HG02610 (cell line): Measurements from ENCODE around the gene RGP1.

Experiments used
- ATAC-seq: cut with Tn5 transposase; IDR thresholded peaks from one replicate; pipeline ENCODE4 v1.9.1; 2021; ENCODE audit warnings: mild to moderate bottlenecking, moderate library complexity; ENCODE audit not compliant: unreplicated experiment

RGP1 gene, protein sequence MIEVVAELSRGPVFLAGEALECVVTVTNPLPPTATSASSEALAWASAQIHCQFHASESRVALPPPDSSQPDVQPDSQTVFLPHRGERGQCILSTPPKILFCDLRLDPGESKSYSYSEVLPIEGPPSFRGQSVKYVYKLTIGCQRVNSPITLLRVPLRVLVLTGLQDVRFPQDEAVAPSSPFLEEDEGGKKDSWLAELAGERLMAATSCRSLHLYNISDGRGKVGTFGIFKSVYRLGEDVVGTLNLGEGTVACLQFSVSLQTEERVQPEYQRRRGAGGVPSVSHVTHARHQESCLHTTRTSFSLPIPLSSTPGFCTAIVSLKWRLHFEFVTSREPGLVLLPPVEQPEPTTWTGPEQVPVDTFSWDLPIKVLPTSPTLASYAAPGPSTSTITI

GRCh38 chr9:35748858-35749514, at the start of gene RGP1, which contains the start of gene GBA2:
RGP1 (plus strand) TSS chr9:35749287; CDS start chr9:35749756, 469 bp downstream.
GBA2 (minus strand) TSS chr9:35749228; CDS start chr9:35748704, 524 bp downstream.
- peak; percentile 83 for ATAC-seq

DNA sequence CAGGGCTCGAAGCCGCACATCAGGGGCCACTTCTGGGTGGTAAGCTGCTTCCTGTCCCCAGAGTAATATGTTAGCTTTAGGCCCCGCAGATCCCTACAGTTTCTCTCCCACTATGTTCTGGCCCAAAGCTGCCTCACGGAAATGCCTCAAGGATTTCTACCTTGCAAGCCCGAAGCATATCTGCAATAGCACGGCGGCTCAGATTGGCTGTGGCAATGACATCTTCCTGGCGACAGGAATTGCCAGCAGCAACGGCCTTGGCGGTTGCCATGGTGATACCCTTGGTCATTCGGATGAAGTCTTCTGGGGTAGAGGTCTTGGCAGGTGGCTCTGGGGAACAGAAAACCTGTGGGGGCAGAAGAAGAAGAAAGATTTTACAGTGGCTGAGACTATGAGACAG, 49.1 kb upstream of the RGP1 start:
- no peak for ATAC-seq

- ATAC-seq = no peak
Observed at GRCh38 chr9:35700942-35701341, 48.1 kb upstream of the RGP1 start.

DNA sequence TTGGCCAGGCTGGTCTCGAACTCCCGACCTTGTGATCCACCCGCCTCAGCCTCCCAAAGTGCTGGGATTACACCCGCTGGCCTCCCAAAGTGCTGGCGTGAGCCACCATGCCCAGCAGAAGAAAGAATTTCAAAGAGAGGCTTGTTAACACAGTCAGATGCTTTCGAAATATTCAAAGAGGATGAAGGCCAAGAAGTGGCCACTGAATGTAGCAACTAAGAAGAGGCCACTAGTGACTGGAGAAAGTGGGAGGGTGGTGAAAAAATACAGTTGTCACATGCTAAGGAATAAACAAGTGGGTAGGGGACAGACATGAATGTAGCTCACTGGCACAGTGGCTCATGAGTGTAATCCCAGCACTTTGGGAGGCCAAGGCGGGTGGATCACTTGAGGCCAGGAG, 46.4 kb upstream of the RGP1 start:
- no peak for ATAC-seq

DNA sequence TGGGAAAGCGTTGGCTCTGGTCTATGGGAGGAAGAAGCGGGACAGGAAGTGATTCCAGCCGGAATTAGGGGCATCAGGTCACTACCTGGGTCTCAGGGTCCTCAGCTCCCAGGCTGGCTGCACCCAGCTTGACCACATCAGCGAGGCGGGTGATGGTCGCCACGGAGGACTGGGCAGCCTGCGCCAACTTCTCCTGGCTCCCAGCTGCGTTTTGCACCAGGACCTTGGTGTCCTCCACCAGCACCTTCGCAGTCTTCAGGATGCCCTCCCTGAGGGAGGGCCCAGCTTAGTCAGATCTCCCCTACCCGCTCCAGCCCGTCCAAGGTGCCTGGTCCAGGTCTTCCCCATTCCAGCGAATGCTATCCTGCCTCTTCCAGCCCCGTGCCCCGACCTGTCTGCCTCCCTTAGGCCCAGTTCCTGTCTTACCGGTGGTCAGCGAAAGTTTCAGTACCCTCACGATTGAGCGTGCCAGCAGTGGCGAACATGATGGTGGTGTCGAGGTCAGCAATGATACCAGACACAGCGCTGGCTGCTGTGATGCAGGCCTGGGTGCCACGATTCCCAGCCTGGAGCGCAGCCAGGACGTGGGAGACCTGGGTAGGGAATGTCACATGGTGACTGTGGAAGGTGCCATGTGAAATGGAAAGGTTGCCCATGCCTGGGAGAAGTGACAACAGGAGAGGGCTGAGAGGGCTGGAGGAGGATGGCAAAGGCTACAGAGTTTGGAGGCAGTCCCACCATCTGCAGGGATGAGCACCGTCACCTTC, 45.0 kb upstream of the RGP1 start:
- ATAC-seq = no peak

DNA sequence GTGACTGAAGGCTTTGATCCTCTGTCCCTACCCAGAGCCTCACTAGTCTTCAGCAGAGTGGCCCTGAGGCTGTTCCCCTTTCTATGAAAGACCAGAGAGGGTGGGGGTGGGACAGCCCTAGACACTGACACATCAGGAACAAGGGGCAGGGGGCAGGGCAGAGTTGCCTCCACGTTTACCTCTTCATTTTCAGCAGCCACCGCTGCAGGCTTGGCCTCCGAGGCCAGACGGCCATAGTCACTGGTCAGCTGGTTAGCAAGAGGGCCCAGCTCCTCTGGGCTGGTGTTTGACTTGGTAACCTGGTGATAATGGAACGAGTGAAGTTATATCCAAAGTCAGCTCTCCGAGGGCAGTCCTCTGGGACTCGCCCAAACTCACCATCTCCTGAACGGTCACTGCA, 43.7 kb upstream of the RGP1 start:
- ATAC-seq = no peak

GRCh38 chr9:35705836-35706430, 43.2 kb upstream of the RGP1 start:
- ATAC-seq = no peak

- no peak for ATAC-seq
Observed at GRCh38 chr9:35706951-35707350, 42.1 kb upstream of the RGP1 start.

GRCh38 chr9:35708146-35708545, 40.9 kb upstream of the RGP1 start:
- no peak for ATAC-seq

DNA sequence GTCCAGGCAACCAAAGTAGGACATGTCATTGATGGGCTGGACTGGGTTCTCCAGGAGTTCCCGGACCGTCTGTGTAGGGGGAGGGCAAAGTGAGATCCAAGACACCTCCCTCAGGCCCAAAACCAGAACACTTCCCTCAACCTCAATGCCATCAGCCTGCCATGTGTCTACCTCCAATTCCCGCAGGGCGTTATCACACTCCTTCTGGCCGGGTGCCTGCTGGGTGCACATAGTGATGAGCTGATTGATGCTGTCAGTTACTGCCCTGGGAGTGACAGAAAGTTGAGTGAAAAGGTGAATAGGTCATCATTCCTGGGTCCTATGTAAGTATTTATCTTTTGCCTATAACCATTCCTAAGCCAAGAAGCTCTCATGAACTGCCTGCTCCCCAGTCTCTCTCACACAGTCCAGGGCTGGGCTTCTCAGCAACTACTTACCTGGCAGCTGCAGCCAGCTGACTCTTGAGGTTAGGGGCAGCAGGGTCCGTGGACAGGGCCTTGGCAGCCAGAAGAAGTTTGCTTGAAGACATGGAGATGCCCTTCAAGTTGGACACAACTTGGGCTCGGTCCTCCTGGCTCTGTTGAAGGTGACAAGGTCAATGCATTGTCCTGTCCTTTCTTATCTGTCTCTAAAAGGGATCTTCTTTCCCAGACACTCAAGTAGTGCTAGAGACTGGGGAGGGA, 38.1 kb upstream of the RGP1 start:
- no peak for ATAC-seq

DNA sequence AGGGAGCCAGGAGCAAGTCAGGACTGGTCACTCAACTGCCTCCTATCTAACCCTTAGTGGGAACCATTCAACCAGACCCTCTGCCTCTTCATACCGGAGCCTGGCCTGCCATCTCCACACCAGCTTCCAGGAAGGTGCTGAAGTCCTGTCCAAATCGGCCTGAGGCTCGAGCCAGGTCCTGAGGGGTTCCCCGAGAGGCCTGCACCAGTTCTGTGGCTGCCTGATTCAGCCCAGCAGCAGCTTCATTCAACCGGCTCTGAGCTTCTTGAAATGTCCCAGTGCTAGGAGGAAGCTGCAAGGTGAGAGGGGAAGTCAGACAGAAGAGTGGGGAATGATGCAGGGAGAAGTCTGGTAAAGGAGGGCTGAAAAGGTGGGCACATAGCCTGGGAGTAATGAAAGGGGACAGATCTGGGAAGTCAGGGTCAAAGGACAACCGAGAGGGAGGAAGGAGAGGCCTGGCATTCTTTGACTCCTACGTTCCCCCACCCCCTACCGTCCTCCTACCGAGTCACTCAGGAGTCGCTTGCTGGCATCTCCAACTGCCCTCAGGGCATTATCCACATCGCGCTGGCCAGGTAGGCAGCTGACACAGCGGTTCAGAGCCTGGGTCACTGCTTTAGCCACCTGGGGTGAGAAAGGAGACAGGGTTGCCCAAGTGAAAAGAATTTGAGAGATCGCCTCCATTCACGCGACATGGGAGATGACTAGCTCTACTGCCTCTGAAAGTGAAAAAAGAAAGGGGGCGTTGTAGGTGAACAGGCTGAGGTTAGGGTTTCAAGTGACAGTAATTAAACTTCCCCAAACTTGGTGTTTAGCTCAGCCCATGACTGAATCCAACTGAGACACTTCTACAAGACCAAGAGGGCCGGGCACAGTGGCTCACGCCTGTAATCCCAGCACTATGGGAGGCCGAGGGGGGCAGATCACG, 37.3 kb upstream of the RGP1 start:
- ATAC-seq = peak; percentile 57

DNA sequence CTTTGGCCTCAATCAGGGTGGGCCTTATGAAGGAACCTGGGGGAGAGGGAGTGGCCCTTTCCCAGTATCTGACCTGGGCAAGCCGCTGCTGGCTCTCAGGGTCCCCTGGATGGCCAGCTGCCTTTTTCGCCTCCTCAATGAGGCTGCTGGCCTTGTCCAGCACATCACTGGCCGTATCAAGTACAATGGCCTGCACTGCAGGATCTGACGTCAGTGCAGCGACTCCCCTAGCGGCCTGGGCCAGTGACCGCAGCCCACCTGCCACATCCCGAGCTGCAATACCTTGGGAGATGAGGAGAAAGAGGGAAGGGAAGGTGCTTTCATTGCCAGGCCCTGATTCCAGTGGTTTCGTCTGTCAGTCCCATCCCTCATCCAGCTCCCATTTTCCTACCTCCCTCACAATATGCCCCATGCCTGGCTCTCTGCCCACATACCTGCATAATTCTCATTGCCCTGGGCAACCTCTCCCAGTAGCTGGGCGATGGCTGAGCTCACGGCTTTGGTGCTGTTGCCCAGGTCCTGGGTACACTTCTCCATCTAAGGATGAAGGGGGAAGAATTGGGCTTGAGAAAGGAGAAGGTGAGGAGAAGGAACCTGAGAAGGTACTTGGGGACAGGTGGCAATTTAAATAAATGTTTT, 36.2 kb upstream of the RGP1 start:
- no peak for ATAC-seq

GRCh38 chr9:35713578-35713977, 35.5 kb upstream of the RGP1 start:
- ATAC-seq = no peak

DNA sequence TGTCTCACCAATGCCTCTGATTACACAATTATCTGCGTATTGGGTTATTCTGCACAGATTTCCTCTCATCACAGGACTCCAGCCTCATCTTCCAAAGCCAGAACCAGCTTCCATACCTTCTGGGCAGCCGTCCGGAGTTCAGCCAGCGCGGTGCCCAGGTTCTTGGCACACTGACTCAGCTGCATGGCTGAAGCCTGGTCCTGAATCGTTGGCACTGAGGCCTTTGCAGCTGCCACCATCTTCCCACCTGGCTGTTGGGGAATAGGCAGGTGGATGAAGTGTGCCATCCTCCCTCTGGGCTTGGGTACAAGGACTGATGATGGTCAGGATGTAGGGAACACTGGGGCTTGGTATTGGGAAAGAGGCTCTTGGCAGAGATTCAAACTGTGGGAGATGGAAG, 35.0 kb upstream of the RGP1 start:
- ATAC-seq = no peak

GRCh38 chr9:35714579-35715252, 34.4 kb upstream of the RGP1 start:
- no peak for ATAC-seq

GRCh38 chr9:35716230-35716629, 32.9 kb upstream of the RGP1 start:
- ATAC-seq = no peak

- ATAC-seq = no peak
Observed at GRCh38 chr9:35717132-35717870, 31.8 kb upstream of the RGP1 start.
